ENCODE data around the gene FUT3. TPM values are rescaled to one million over a fixed set of nuclear protein-coding genes. Genes with fewer than 3 reads are reported as not detected.

The FUT3 gene
- total RNA-seq, 1 experiment from 2014 or later = 0.48 TPM

- TF ChIP-seq E2F1 (CRISPR knock-in tag; IDR thresholded peaks at IDR 0.05) (no peak), E2F5 (CRISPR knock-in tag; IDR thresholded peaks at IDR 0.05) (no peak), FOXJ3 (CRISPR knock-in tag; IDR thresholded peaks at IDR 0.05; ENCODE audit: borderline replicate concordance) (no peak)
Measured at GRCh38 chr19:5895890-5896289, 44.6 kb upstream of the FUT3 start (continued).

GRCh38 chr19:5895409-5895808, 44.2 kb upstream of the FUT3 start:
- Mint-ChIP-seq H3K36me3 (peaks cover 6% of the 10 kb centered on the region), H3K9me3 (no peaks in the 10 kb centered on the region), H3K4me3 (no peak overlapping the region), H3K4me1 (0 out of 2 replicates have a peak, but pooled peaks cover 3% of the 10 kb centered on the region), H3K27me3 (ENCODE audit: low read depth) (peaks cover 9% of the 10 kb centered on the region), H3K27ac (no peak overlapping the region)
- POLR2A ChIA-PET = no interaction called here
- DNase-seq (ENCODE audit: low spot score) = no peak
- no peak for TF ChIP-seq CTCF (IDR thresholded peaks at IDR 0.05)
- TF ChIP-seq TEAD4 (CRISPR knock-in tag; IDR thresholded peaks at IDR 0.05) = no peak
- no peak for TF ChIP-seq ZMAT4 (CRISPR knock-in tag; IDR thresholded peaks at IDR 0.05)
- TF ChIP-seq NFATC4 (CRISPR knock-in tag; IDR thresholded peaks at IDR 0.05) = no peak
- no peak for TF ChIP-seq JUN (CRISPR knock-in tag; IDR thresholded peaks at IDR 0.05)
- TF ChIP-seq FOXP1 (CRISPR knock-in tag; IDR thresholded peaks at IDR 0.05; ENCODE audit: borderline replicate concordance) = no peak
- no peak for TF ChIP-seq CREM (CRISPR knock-in tag; IDR thresholded peaks at IDR 0.05)
- TF ChIP-seq RELA (CRISPR knock-in tag; IDR thresholded peaks at IDR 0.05; ENCODE audit: borderline replicate concordance) = no peak
- CTCF ChIA-PET = no interaction called here
- ATAC-seq = no peak

- TF ChIP-seq AFF4 (CRISPR knock-in tag; IDR thresholded peaks at IDR 0.05; ENCODE audit: borderline replicate concordance) (no peak), ATF3 (CRISPR knock-in tag; conservative IDR thresholded peaks at IDR 0.05) (no peak), ZNF425 (CRISPR knock-in tag; conservative IDR thresholded peaks at IDR 0.05) (no peak), ZNF232 (CRISPR knock-in tag; IDR thresholded peaks at IDR 0.05) (no peak), NR1H2 (CRISPR knock-in tag; IDR thresholded peaks at IDR 0.05) (no peak), ERG (CRISPR knock-in tag; IDR thresholded peaks at IDR 0.05) (no peak), FOXJ3 (CRISPR knock-in tag; IDR thresholded peaks at IDR 0.05; ENCODE audit: borderline replicate concordance) (no peak), TEAD4 (CRISPR knock-in tag; IDR thresholded peaks at IDR 0.05) (no peak), NFATC4 (CRISPR knock-in tag; IDR thresholded peaks at IDR 0.05) (no peak), ZNF263 (CRISPR knock-in tag; IDR thresholded peaks at IDR 0.05; ENCODE audit: low read depth) (no peak)
- DNase-seq (ENCODE audit: low spot score) = no peak
- CTCF ChIA-PET = no interaction called here
- no peaks in the 10 kb centered on the region for H3K9me3 Mint-ChIP-seq
- H3K36me3 Mint-ChIP-seq = peaks cover under 1% of the 10 kb centered on the region
- POLR2A ChIA-PET = no interaction called here
- peaks cover 9% of the 10 kb centered on the region for H3K27me3 Mint-ChIP-seq (ENCODE audit: low read depth)
- no peak overlapping the region for H3K4me3 Mint-ChIP-seq
- 0 out of 2 replicates have a peak, but pooled peaks cover 3% of the 10 kb centered on the region for H3K4me1 Mint-ChIP-seq
- no peak overlapping the region for H3K27ac Mint-ChIP-seq
- ATAC-seq = no peak
Measured at GRCh38 chr19:5894704-5895349, 43.6 kb upstream of the FUT3 start.

All from WTC11 (cell line).